Endothelial cell of umbilical vein (primary cell): Measurements from ENCODE around the gene GRK5. TPM values are rescaled to one million over a fixed set of nuclear protein-coding genes. Genes with fewer than 3 reads are reported as not detected.

Experiments
- BruUV-seq: library from RNA; stranded (reverse); fragments of 400-500 nt; replicated peaks from 2 replicates; lab custom pipeline; 2021; lab: Mats Ljungman, UMichigan
- CTCF ChIA-PET: fragments of 300-600, 350-600 bp; sonication (Branson Sonifier 250); formaldehyde crosslinking; loops from one replicate; lab custom pipeline; 2021; ENCODE audit warnings: antibody characterized with exemption, inconsistent platforms; lab: Charles Lee
- POLR2A ChIA-PET: fragments of 300-600, 350-600 bp; sonication (Branson Sonifier 250); formaldehyde crosslinking; loops from one replicate; lab custom pipeline; 2021; ENCODE audit warnings: antibody characterized with exemption, inconsistent platforms; lab: Charles Lee
- DNase-seq: peaks from one replicate; pipeline ENCODE4 v3.0.0-alpha.2; 2011; ENCODE audit warnings: low read depth, low spot score
- FAIRE-seq: peaks from 2 replicates; lab custom pipeline; 2011; peaks lifted over from hg19 to GRCh38; lab: Jason Lieb, UNC
- H2AFZ ChIP-seq: 2 replicates; pipeline ENCODE4 v1.6.0; 2012; ENCODE audit warnings: low read depth, low read length, control low read depth, inconsistent platforms
- H3K27ac ChIP-seq: 2 replicates; pipeline ENCODE4 v1.5.1; 2011; ENCODE audit warnings: low read depth, mild to moderate bottlenecking, control low read depth, low read length, moderate library complexity; ENCODE audit not compliant: insufficient read depth
- H3K27me3 ChIP-seq, 2 experiments: 2 replicates each; pipeline versions ENCODE4 v1.6.0 to v1.6.1; 2011; ENCODE audit warnings: low read length in 2 of 2, mixed read lengths in 1 of 2; ENCODE audit not compliant: control insufficient read depth in 2 of 2, insufficient read depth in 2 of 2
- H3K36me3 ChIP-seq, 2 experiments: 2 replicates in 1 of 2; 3 replicates in 1 of 2; pipeline ENCODE4 v1.5.1; 2011; ENCODE audit warnings: low read length in 2 of 2, mild to moderate bottlenecking in 1 of 2, moderate library complexity in 1 of 2; ENCODE audit not compliant: control insufficient read depth in 2 of 2, insufficient read depth in 2 of 2; ENCODE audit errors: extremely low read depth in 1 of 2
- H3K4me1 ChIP-seq: 3 replicates; pipeline ENCODE4 v1.5.1; 2011; ENCODE audit warnings: mild to moderate bottlenecking, low read length; ENCODE audit not compliant: control insufficient read depth, insufficient read depth; ENCODE audit errors: extremely low read depth
- H3K4me2 ChIP-seq: 2 replicates; pipeline ENCODE4 v1.6.1; 2011; ENCODE audit warnings: low read length, control low read depth, mixed read lengths; ENCODE audit not compliant: insufficient read depth
- H3K4me3 ChIP-seq, 3 experiments: fragments of 200-600 bp in 1 of 3; sonication (generic), shearing (Covaris generic) in 1 of 3; replicated peaks in 1 of 3; 2 replicates each; pipeline ENCODE4 v1.5.1; 2011 to 2016; ENCODE audit warnings: control low read depth in 3 of 3, low read length in 3 of 3, mild to moderate bottlenecking in 2 of 3, inconsistent platforms in 1 of 3, low read depth in 1 of 3, moderate library complexity in 1 of 3; ENCODE audit not compliant: insufficient read depth in 1 of 3
- H3K79me2 ChIP-seq: 2 replicates; pipeline ENCODE4 v1.6.0; 2012; ENCODE audit warnings: low read length, inconsistent platforms; ENCODE audit not compliant: control insufficient read depth, insufficient read depth
- H3K9ac ChIP-seq: replicated peaks from 2 replicates; pipeline ENCODE3; 2011; ENCODE audit warnings: low read length, control low read depth; ENCODE audit not compliant: insufficient read depth; ENCODE audit errors: extremely low read depth
- H3K9me1 ChIP-seq: replicated peaks from 3 replicates; pipeline ENCODE4 v1.6.0; 2011; ENCODE audit warnings: mild to moderate bottlenecking, low read length; ENCODE audit not compliant: control insufficient read depth, insufficient read depth; ENCODE audit errors: extremely low read depth
- H3K9me3 ChIP-seq: replicated peaks from 2 replicates; pipeline ENCODE4 v1.5.1; 2012; ENCODE audit warnings: low read length, inconsistent platforms; ENCODE audit not compliant: control insufficient read depth, insufficient read depth
- H4K20me1 ChIP-seq: replicated peaks from 2 replicates; pipeline ENCODE3; 2011; ENCODE audit warnings: mild to moderate bottlenecking, low read length; ENCODE audit not compliant: control insufficient read depth, insufficient read depth; ENCODE audit errors: extremely low read depth
- CTCF ChIP-seq, 2 donors: IDR thresholded peaks; 1 replicate in 1 of 2; 2 replicates in 1 of 2; pipeline ENCODE4 v1.5.1; 2011; ENCODE audit warnings: low read length in 2 of 2, mild to moderate bottlenecking in 2 of 2, moderate library complexity in 2 of 2, control low read depth in 1 of 2, inconsistent platforms in 1 of 2, low read depth in 1 of 2; ENCODE audit not compliant: insufficient read depth in 1 of 2; ENCODE audit errors: extremely low read depth in 1 of 2
- EZH2 ChIP-seq: IDR thresholded peaks from 2 replicates; pipeline ENCODE4 v1.6.1; 2012; ENCODE audit warnings: borderline replicate concordance, low read depth, mild to moderate bottlenecking, moderate library complexity, low read length, inconsistent platforms; ENCODE audit not compliant: severe bottlenecking
- FOS ChIP-seq: IDR thresholded peaks from 2 replicates; pipeline ENCODE4 v1.6.1; 2011; ENCODE audit warnings: mild to moderate bottlenecking, low read length, moderate library complexity, borderline replicate concordance; ENCODE audit not compliant: insufficient read depth
- GATA2 ChIP-seq: IDR thresholded peaks from 2 replicates; pipeline ENCODE4 v1.7.0; 2011; ENCODE audit warnings: low read depth, mild to moderate bottlenecking, moderate library complexity, mixed read lengths, low read length; ENCODE audit not compliant: insufficient read length, insufficient read depth
- JUN ChIP-seq: IDR thresholded peaks from 2 replicates; pipeline ENCODE4 v1.6.1; 2011; ENCODE audit warnings: borderline replicate concordance, low read depth; ENCODE audit not compliant: insufficient read length, insufficient read depth
- POLR2A ChIP-seq: IDR thresholded peaks from 2 replicates; pipeline ENCODE4 v1.6.1; 2012; ENCODE audit warnings: low read depth, mild to moderate bottlenecking, control low read depth, low read length
- POLR2AphosphoS5 ChIP-seq: IDR thresholded peaks from 2 replicates; pipeline ENCODE4 v1.6.1; 2012; ENCODE audit warnings: low read depth, mild to moderate bottlenecking, control low read depth, low read length, moderate library complexity; ENCODE audit not compliant: insufficient read depth
- dilution Hi-C: fragments of 300-500 bp; cut with MboI; formaldehyde crosslinking; loops from one replicate; pipeline ENCODE4 v1.15.0; 2019; ENCODE audit warnings: low sequenced_read_pairs; ENCODE audit not compliant: extremely low pct_ligation_motif_present
- intact Hi-C: fragments of 100-400 bp; cut with micrococcal nuclease; formaldehyde crosslinking; loops from one replicate; pipeline ENCODE4 v1.10.0; 2022
- polyA plus RNA-seq, 4 experiments: library from polyadenylated mRNA; depleted of rRNA in 3 of 4; stranded (reverse) in 3 of 4; unstranded in 1 of 4; fragments of >200 nt; gene quantifications; 2 replicates each; pipeline versions ENCODE4 v1.2.1 to v1.2.3, GENCODE V29; 2011 to 2012; ENCODE audit warnings: missing spikeins in 1 of 4
- total RNA-seq: library from RNA; stranded (reverse); gene quantifications from 2 replicates; pipeline ENCODE4 v1.2.3, GENCODE V29; 2021

Gene GRK5
- total and polyA plus RNA-seq, 2 donors (not counting 3 experiments of a cell fraction or from before 2014, with no cell fraction given) = 13.1 to 29.5 TPM

GRCh38 chr10:119421891-119422681, 214.7 kb downstream of the GRK5 start:
- dilution Hi-C loops = no loop called here
- TF ChIP-seq FOS (no peak), POLR2AphosphoS5 (no peak), POLR2A (no peak), CTCF (IDR thresholded peaks at IDR 0.05; ENCODE audit: extremely low read depth in 1 of 2, insufficient read depth in 1 of 2, low read depth in 1 of 2, low read length in 2 of 2) (no peak), EZH2 (no peak), GATA2 (no peak), JUN (no peak)
- Histone ChIP-seq H4K20me1 (no peaks in the 10 kb centered on the region), H3K9me3 (no peaks in the 10 kb centered on the region), H3K36me3 (peaks cover 0 to 14% of the 10 kb centered on the region in 2 experiments), H3K4me1 (no peaks in the 10 kb centered on the region), H3K9me1 (no peaks in the 10 kb centered on the region), H3K9ac (no peak overlapping the region), H3K27ac (no peak overlapping the region), H3K4me3 (no peak overlapping the region), H3K79me2 (no peaks in the 10 kb centered on the region), H3K4me2 (no peak overlapping the region), H2AFZ (no peak overlapping the region), H3K27me3 (no peaks in the 10 kb centered on the region)
- no TSS peak for BruUV-seq
- no peak for DNase-seq
- POLR2A ChIA-PET = no interaction called here
- CTCF ChIA-PET = interaction anchor here (1.1 to 6.4 kb wide), 5 partner anchors 23 to 223 kb away, joined by 3 to 98 read pairs (median 5); partner anchors contain the start of gene GRK5
- no peak for FAIRE-seq
- intact Hi-C loops = no loop called here
